GM10266 (cell line): ENCODE results near the gene MTMR1.

Experiments
- DNase-seq: peaks from one replicate; pipeline ENCODE4 v3.0.0; 2012; ENCODE audit errors: extremely low spot score
- CTCF ChIP-seq: IDR thresholded peaks from 2 replicates; pipeline ENCODE4 v1.5.1; 2012; ENCODE audit warnings: mild to moderate bottlenecking, low read depth; ENCODE audit not compliant: control insufficient read depth, insufficient read depth; ENCODE audit errors: missing control alignments

Gene MTMR1

GRCh38 chrX:150766351-150767044 lies 73.3 kb downstream of the MTMR1 start:
- TF ChIP-seq CTCF, result no peak
- no peak for DNase-seq

- no peak for DNase-seq
- no peak for TF ChIP-seq CTCF
Observed at GRCh38 chrX:150767045-150767395, 73.8 kb downstream of the MTMR1 start.

GRCh38 chrX:150767475-150768131 lies 74.4 kb downstream of the MTMR1 start:
- TF ChIP-seq CTCF, result no peak
- no peak for DNase-seq

GRCh38 chrX:150768132-150768485 lies 74.9 kb downstream of the MTMR1 start:
- no peak for DNase-seq
- no peak for TF ChIP-seq CTCF

GRCh38 chrX:150768580-150769190 lies 75.5 kb downstream of the MTMR1 start:
- no peak for DNase-seq
- TF ChIP-seq CTCF, result no peak

- TF ChIP-seq CTCF, result no peak
- no peak for DNase-seq
Observed at GRCh38 chrX:150769408-150769807, 76.2 kb downstream of the MTMR1 start.

GRCh38 chrX:150770623-150771022 lies 77.4 kb downstream of the MTMR1 start:
- no peak for TF ChIP-seq CTCF
- no peak for DNase-seq
